Tibial nerve (tissue), 3 donors: ENCODE results near the gene CFDP1.

ENCODE experiments used
- CTCF ChIP-seq, 5 experiments: fragments of 200-600 bp in 3 of 5; fragments of 450-650 bp in 2 of 5; sonication (generic) in 3 of 5; IDR thresholded peaks; one replicate each; pipeline ENCODE4 v1.5.1; 2016 to 2019; ENCODE audit warnings: antibody characterized with exemption in 5 of 5, mild to moderate bottlenecking in 3 of 5, moderate library complexity in 2 of 5
- POLR2A ChIP-seq, 2 donors: fragments of 450-650 bp; IDR thresholded peaks; one replicate each; pipeline ENCODE4 v1.6.1; 2017; ENCODE audit warnings: antibody characterized with exemption in 2 of 2, mild to moderate bottlenecking in 2 of 2, moderate library complexity in 2 of 2

GRCh38 chr16:75337430-75337829 is 95.9 kb downstream of the CFDP1 start:
- TF ChIP-seq POLR2A (IDR thresholded peaks at IDR 0.05), result no peak
- no peak for TF ChIP-seq CTCF (IDR thresholded peaks at IDR 0.05)
